ENCODE measurements around the gene B4GALNT2.

Gene B4GALNT2

GRCh38 chr17:49197346-49197998 lies 64.9 kb downstream of the B4GALNT2 start:
- TF ChIP-seq CTCF (IDR thresholded peaks at IDR 0.05), result no peak
- no peak overlapping the region for H3K4me3 ChIP-seq
- H3K36me3 ChIP-seq, result no peaks in the 10 kb centered on the region
- no peaks in the 10 kb centered on the region for H3K9me3 ChIP-seq
- H3K27ac ChIP-seq, result no peak overlapping the region
- intact Hi-C loops (cut with DNase I; ENCODE audit: low total_unique reads), result no loop called here
- peaks cover 0 to 11% (median 6%) of the 10 kb centered on the region in 4 donors for H3K4me1 ChIP-seq
- DNase-seq, result no peak
- H3K27me3 ChIP-seq, result no peaks in the 10 kb centered on the region

- intact Hi-C loops (cut with DNase I; ENCODE audit: low total_unique reads), result no loop called here
- DNase-seq, result no peak
- no peaks in the 10 kb centered on the region for H3K36me3 ChIP-seq
- H3K4me1 ChIP-seq, result peaks cover 0 to 8% (median 6%) of the 10 kb centered on the region in 4 donors
- H3K27me3 ChIP-seq, result no peaks in the 10 kb centered on the region
- no peak overlapping the region for H3K27ac ChIP-seq
- no peak for TF ChIP-seq CTCF (IDR thresholded peaks at IDR 0.05)
- H3K4me3 ChIP-seq, result no peak overlapping the region
- no peaks in the 10 kb centered on the region for H3K9me3 ChIP-seq
Measured at GRCh38 chr17:49198211-49198610, 65.6 kb downstream of the B4GALNT2 start.

- Histone ChIP-seq H3K27me3 (peaks cover 0 to 2% of the 10 kb centered on the region in 2 donors), H3K36me3 (no peaks in the 10 kb centered on the region), H3K4me3 (no peak overlapping the region), H3K27ac (no peak overlapping the region), H3K9me3 (no peaks in the 10 kb centered on the region), H3K4me1 (no peaks in the 10 kb centered on the region)
- intact Hi-C loops (cut with DNase I; ENCODE audit: low total_unique reads), result no loop called here
- no peak for DNase-seq
- TF ChIP-seq CTCF (IDR thresholded peaks at IDR 0.05), result no peak
Measured at GRCh38 chr17:49200423-49201083, 68.0 kb downstream of the B4GALNT2 start.

GRCh38 chr17:49201481-49201927 lies 68.9 kb downstream of the B4GALNT2 start:
- Histone ChIP-seq H3K36me3 (no peaks in the 10 kb centered on the region), H3K4me3 (no peak overlapping the region), H3K4me1 (no peaks in the 10 kb centered on the region), H3K27ac (no peak overlapping the region), H3K27me3 (peaks cover 0 to 7% of the 10 kb centered on the region in 2 donors), H3K9me3 (no peaks in the 10 kb centered on the region)
- intact Hi-C loops (cut with DNase I; ENCODE audit: low total_unique reads), result no loop called here
- no peak for DNase-seq
- no peak for TF ChIP-seq CTCF (IDR thresholded peaks at IDR 0.05)

- no peaks in the 10 kb centered on the region for H3K36me3 ChIP-seq
- H3K4me1 ChIP-seq, result no peaks in the 10 kb centered on the region
- no peak for DNase-seq
- no peak overlapping the region for H3K27ac ChIP-seq
- H3K4me3 ChIP-seq, result no peak overlapping the region
- intact Hi-C loops (cut with DNase I; ENCODE audit: low total_unique reads), result no loop called here
- TF ChIP-seq CTCF (IDR thresholded peaks at IDR 0.05), result no peak
- no peaks in the 10 kb centered on the region for H3K9me3 ChIP-seq
- H3K27me3 ChIP-seq, result peaks cover 0 to 22% of the 10 kb centered on the region in 2 donors
Measured at GRCh38 chr17:49203796-49204195, 71.2 kb downstream of the B4GALNT2 start.

Measured in tibial artery (tissue), 4 donors.